Fibroblast of lung (primary cell): ENCODE measurements around the gene TLR3.

Experiments
- EZH2 ChIP-seq: IDR thresholded peaks from 2 replicates; pipeline ENCODE4 v1.5.1; 2012; ENCODE audit warnings: low read length, control low read depth, mild to moderate bottlenecking; ENCODE audit errors: missing control alignments
- TF ChIP-seq, protein P1 (sequence below), 2 donors: IDR thresholded peaks in 1 of 2; conservative IDR thresholded peaks in 1 of 2; 1 replicate in 1 of 2; 2 replicates in 1 of 2; pipeline ENCODE4 v1.5.1; 2011 to 2012; ENCODE audit warnings: low read length in 2 of 2, control low read depth in 1 of 2, inconsistent platforms in 1 of 2, low read depth in 1 of 2, mild to moderate bottlenecking in 1 of 2

DNA sequence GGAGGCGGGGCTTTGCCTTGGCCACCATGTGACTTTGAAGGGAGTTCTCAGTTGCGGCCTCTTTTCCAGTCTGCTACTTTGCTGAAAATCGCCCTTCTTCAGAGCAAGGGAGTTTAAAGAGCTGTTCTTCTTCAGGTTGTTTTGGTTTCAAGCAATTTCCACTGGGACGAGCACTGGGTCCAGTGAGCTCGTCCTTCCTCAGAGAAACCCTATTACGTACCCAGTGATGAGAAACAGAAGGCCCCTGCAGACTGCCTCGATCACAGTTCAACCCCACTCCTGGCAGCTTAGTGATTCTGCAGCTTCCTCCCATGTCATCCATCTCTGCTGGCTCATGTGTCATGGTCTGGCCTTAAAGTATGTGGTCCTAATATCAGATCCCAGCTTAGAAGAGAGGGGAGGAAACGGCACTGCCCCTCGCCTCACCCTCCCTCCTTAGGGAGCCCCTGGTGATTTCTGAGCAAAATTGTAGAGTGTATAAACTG lies 27.8 kb downstream of the TLR3 start:
- TF ChIP-seq, protein P1, sequence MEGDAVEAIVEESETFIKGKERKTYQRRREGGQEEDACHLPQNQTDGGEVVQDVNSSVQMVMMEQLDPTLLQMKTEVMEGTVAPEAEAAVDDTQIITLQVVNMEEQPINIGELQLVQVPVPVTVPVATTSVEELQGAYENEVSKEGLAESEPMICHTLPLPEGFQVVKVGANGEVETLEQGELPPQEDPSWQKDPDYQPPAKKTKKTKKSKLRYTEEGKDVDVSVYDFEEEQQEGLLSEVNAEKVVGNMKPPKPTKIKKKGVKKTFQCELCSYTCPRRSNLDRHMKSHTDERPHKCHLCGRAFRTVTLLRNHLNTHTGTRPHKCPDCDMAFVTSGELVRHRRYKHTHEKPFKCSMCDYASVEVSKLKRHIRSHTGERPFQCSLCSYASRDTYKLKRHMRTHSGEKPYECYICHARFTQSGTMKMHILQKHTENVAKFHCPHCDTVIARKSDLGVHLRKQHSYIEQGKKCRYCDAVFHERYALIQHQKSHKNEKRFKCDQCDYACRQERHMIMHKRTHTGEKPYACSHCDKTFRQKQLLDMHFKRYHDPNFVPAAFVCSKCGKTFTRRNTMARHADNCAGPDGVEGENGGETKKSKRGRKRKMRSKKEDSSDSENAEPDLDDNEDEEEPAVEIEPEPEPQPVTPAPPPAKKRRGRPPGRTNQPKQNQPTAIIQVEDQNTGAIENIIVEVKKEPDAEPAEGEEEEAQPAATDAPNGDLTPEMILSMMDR (conservative IDR thresholded peaks at IDR 0.05 in 1 of 2, IDR thresholded peaks at IDR 0.05 in 1 of 2; ENCODE audit: low read depth in 1 of 2, low read length in 2 of 2) = no peak
- no peak for TF ChIP-seq EZH2
